ENCODE results near the gene NUP210L.

The NUP210L gene

DNA sequence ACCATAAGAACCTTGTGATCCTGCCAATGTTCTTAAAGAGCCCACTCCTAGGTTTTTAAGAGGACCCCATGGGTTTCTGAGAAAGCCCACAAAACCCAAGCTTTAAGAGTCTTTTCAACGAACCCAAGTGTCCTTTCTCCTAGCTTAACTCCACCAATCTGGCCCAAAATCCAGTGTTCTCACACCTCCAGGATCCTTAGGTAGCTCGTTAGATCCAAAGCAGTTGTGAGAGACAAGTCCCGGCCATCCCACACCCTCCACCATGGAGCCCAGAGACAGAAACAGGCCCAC lies 210.1 kb downstream of the NUP210L start:
- DNase-seq (ENCODE audit: low read depth): no peak
- TF ChIP-seq, protein P1, sequence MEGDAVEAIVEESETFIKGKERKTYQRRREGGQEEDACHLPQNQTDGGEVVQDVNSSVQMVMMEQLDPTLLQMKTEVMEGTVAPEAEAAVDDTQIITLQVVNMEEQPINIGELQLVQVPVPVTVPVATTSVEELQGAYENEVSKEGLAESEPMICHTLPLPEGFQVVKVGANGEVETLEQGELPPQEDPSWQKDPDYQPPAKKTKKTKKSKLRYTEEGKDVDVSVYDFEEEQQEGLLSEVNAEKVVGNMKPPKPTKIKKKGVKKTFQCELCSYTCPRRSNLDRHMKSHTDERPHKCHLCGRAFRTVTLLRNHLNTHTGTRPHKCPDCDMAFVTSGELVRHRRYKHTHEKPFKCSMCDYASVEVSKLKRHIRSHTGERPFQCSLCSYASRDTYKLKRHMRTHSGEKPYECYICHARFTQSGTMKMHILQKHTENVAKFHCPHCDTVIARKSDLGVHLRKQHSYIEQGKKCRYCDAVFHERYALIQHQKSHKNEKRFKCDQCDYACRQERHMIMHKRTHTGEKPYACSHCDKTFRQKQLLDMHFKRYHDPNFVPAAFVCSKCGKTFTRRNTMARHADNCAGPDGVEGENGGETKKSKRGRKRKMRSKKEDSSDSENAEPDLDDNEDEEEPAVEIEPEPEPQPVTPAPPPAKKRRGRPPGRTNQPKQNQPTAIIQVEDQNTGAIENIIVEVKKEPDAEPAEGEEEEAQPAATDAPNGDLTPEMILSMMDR (conservative IDR thresholded peaks at IDR 0.05; ENCODE audit: low read depth, low read length): no peak
- H3K4me3 ChIP-seq (ENCODE audit: low read depth, low read length): no peak overlapping the region

DNA sequence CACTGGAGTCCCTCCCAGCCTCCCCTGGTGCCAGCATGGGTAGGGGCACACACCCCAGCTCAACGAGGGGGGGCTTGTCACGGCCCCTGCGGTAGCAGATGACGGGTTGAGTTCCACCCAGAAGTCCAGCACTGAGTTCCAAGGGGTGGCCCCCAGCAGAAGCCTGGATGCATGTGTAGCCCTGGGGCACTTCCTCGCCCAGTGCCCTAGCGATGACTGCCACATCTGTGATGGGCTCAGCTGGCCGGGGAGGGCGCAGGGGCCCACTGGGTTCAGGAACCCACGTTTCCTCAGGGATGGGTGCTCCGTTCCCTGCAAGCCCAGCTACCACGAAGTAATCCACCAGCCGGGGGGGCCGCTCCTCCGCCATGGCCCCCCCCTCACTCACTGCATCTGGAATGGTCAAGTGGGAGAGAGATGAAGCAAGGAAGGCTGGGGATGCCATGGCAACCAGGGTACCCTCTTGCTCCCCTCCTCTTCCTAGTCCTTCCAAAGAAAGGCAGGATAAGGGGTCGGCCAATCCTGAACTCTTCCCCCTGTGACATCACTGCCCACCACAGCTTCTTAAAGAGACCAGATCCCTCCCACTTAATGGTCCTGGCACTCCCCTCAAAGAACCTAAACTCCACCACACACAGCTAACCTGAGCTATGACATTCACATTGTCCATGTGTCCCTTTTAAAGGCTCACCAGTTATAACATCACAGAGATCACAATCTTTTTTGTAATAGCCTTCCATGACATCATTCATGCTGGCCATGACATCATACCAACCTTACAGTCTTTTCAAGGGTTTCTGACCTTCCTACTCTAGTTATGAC lies 210.7 kb downstream of the NUP210L start:
- TF ChIP-seq, protein P1 (conservative IDR thresholded peaks at IDR 0.05; ENCODE audit: low read depth, low read length): no peak
- DNase-seq (ENCODE audit: low read depth): no peak
- no peak overlapping the region for H3K4me3 ChIP-seq (ENCODE audit: low read depth, low read length)

DNA sequence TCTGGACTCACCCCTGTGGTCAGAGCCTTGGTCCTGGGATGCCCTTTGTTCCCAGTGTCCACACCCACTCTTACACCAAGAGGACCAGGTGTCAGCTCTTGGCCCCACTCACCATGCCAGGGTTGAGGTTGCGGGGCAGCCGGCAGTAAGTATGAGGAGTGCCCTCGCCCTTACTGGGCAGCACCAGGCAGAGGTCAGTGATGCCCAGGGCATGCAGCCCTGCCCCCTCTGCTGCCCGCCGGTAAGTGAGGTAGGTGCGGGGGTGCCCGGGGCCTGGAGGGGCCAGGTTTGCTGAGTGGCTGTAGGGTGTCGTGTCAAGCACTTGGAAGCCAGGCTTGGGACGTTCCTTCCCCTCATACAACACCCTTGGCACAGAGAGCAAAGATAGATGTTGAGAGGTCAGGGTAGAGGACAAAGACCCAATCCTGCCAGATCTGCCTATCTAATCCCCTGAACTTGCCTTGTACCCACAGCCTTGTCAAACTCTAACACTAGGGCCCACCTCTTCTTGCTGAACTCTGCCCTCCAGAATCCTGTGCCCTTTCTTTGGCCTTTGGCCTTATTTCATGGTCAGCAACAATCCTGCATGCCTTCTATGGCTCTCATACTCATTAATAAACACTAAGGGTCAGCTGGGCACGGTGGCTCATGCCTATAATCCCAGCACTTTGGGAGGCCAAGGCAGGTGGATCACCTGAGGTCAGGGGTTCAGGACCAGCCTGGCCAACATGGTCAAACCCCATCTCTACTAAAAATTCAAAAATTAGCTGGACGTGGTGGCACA lies 211.9 kb downstream of the NUP210L start:
- no peak overlapping the region for H3K4me3 ChIP-seq (ENCODE audit: low read depth, low read length)
- TF ChIP-seq, protein P1 (conservative IDR thresholded peaks at IDR 0.05; ENCODE audit: low read depth, low read length): no peak
- no peak for DNase-seq (ENCODE audit: low read depth)

Measured in choroid plexus epithelial cell (primary cell).